Panc1 (cell line): ENCODE data around the gene INF2. TPM values are rescaled to one million over a fixed set of nuclear protein-coding genes. Genes with fewer than 3 reads are reported as not detected.

Experiments
- ATAC-seq: fragments of 200-7000 bp; cut with Tn5 transposase; 2 replicates; pipeline ENCODE4 v1.9.1; 2020; ENCODE audit warnings: mild to moderate bottlenecking, moderate library complexity
- BruUV-seq: library from RNA; stranded (reverse); fragments of 400-500 nt; replicated peaks from 2 replicates; lab custom pipeline; 2021; lab: Mats Ljungman, UMichigan
- CTCF ChIA-PET: fragments of 300-600 bp; sonication (Branson Sonifier 250); formaldehyde crosslinking; loops from one replicate; lab custom pipeline; 2022; ENCODE audit warnings: antibody characterized with exemption; lab: Charles Lee
- POLR2A ChIA-PET: fragments of 300-600 bp; sonication (Branson Sonifier 250); formaldehyde crosslinking; loops from one replicate; lab custom pipeline; 2022; ENCODE audit warnings: antibody characterized with exemption; lab: Charles Lee
- DNase-seq: peaks from one replicate; pipeline ENCODE4 v3.0.0-alpha.2; 2010; ENCODE audit warnings: low read depth, low spot score
- H3K27ac ChIP-seq: 2 replicates; pipeline ENCODE4 v1.5.1; 2011; ENCODE audit warnings: mild to moderate bottlenecking, low read length, inconsistent platforms
- H3K27me3 ChIP-seq: fragments of 200-500 bp; sonication (Bioruptor generic); 2 replicates; pipeline ENCODE4 v1.6.0; 2014; ENCODE audit warnings: low read length, inconsistent platforms; ENCODE audit not compliant: control insufficient read depth, insufficient read depth
- H3K36me3 ChIP-seq: fragments of 200-500 bp; sonication (Bioruptor generic); 2 replicates; pipeline ENCODE4 v1.5.1; 2014; ENCODE audit warnings: inconsistent platforms, mild to moderate bottlenecking, low read length, moderate library complexity; ENCODE audit not compliant: control insufficient read depth, insufficient read depth
- H3K4me1 ChIP-seq: 2 replicates; pipeline ENCODE4 v1.5.1; 2011; ENCODE audit warnings: inconsistent platforms, mild to moderate bottlenecking, low read length, moderate library complexity; ENCODE audit not compliant: control insufficient read depth, insufficient read depth
- H3K4me3 ChIP-seq, 2 experiments: 2 replicates each; pipeline ENCODE4 v1.5.1; 2011 to 2012; ENCODE audit warnings: low read depth in 2 of 2, low read length in 2 of 2, mild to moderate bottlenecking in 2 of 2, inconsistent platforms in 1 of 2, moderate library complexity in 1 of 2
- H3K9me3 ChIP-seq: fragments of 200-500 bp; sonication (Bioruptor generic); 2 replicates; pipeline ENCODE4 v1.5.1; 2014; ENCODE audit warnings: low read depth, mild to moderate bottlenecking, inconsistent platforms, low read length, moderate library complexity; ENCODE audit not compliant: control insufficient read depth, insufficient read depth
- POLR2AphosphoS5 ChIP-seq: IDR thresholded peaks from 2 replicates; pipeline ENCODE4 v1.6.1; 2012; ENCODE audit warnings: mild to moderate bottlenecking, low read depth, low read length, moderate library complexity
- REST ChIP-seq, 2 experiments: IDR thresholded peaks; 2 replicates each; pipeline ENCODE4 v1.6.1; 2011 to 2012; ENCODE audit warnings: low read depth in 2 of 2, control low read depth in 1 of 2, low read length in 1 of 2, mild to moderate bottlenecking in 1 of 2, moderate library complexity in 1 of 2; ENCODE audit not compliant: insufficient read depth in 1 of 2
- SIN3A ChIP-seq: IDR thresholded peaks from 2 replicates; pipeline ENCODE4 v1.6.1; 2012; ENCODE audit warnings: low read depth, mild to moderate bottlenecking, low read length, moderate library complexity, borderline replicate concordance; ENCODE audit not compliant: insufficient read depth
- TCF7L2 ChIP-seq: IDR thresholded peaks from 2 replicates; pipeline ENCODE4 v1.6.1; 2011; ENCODE audit warnings: mild to moderate bottlenecking, low read depth, low read length, inconsistent platforms
- in situ Hi-C: cut with HindIII; loops from 2 replicates; pipeline ENCODE4 v1.10.0; 2016; ENCODE audit warnings: low sequenced_read_pairs, low pct_unique_long_range_greater_than_20kb
- intact Hi-C: fragments of 100-400 bp; cut with micrococcal nuclease; formaldehyde crosslinking; loops from one replicate; pipeline ENCODE4 v1.10.0; 2022; ENCODE audit not compliant: unreplicated experiment
- total RNA-seq: library from RNA; stranded (reverse); gene quantifications from one replicate; pipeline ENCODE4 v1.2.1, GENCODE V29; 2021; ENCODE audit not compliant: unreplicated experiment
- TF ChIP-seq, protein P1 (sequence below): fragments of 450-650 bp; IDR thresholded peaks from 2 replicates; pipeline ENCODE4 v1.5.1; 2017; ENCODE audit warnings: mild to moderate bottlenecking

The INF2 gene
- total RNA-seq, 1 experiment from 2014 or later: 195 TPM

- in situ Hi-C loops: no loop called here
Observed at GRCh38 chr14:104734601-104734990, 45.2 kb downstream of the INF2 start.

GRCh38 chr14:104734991-104735779, 45.8 kb downstream of the INF2 start:
- no peak for ATAC-seq
- Histone ChIP-seq H3K27me3 (no peaks in the 10 kb centered on the region), H3K4me1 (no peaks in the 10 kb centered on the region), H3K27ac (no peak overlapping the region), H3K4me3 (no peak overlapping the region), H3K9me3 (no peaks in the 10 kb centered on the region), H3K36me3 (no peaks in the 10 kb centered on the region)
- no TSS peak for BruUV-seq
- DNase-seq: no peak
- ChIA-PET POLR2A (no interaction called here), CTCF (no interaction called here)
- intact Hi-C loops: no loop called here
- TF ChIP-seq REST (IDR thresholded peaks at IDR 0.05; ENCODE audit: insufficient read depth in 1 of 2, low read depth in 2 of 2, low read length in 1 of 2): no peak
- no peak for TF ChIP-seq SIN3A
- no peak for TF ChIP-seq TCF7L2
- TF ChIP-seq, protein P1, sequence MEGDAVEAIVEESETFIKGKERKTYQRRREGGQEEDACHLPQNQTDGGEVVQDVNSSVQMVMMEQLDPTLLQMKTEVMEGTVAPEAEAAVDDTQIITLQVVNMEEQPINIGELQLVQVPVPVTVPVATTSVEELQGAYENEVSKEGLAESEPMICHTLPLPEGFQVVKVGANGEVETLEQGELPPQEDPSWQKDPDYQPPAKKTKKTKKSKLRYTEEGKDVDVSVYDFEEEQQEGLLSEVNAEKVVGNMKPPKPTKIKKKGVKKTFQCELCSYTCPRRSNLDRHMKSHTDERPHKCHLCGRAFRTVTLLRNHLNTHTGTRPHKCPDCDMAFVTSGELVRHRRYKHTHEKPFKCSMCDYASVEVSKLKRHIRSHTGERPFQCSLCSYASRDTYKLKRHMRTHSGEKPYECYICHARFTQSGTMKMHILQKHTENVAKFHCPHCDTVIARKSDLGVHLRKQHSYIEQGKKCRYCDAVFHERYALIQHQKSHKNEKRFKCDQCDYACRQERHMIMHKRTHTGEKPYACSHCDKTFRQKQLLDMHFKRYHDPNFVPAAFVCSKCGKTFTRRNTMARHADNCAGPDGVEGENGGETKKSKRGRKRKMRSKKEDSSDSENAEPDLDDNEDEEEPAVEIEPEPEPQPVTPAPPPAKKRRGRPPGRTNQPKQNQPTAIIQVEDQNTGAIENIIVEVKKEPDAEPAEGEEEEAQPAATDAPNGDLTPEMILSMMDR: no peak
- TF ChIP-seq POLR2AphosphoS5: no peak
- in situ Hi-C loops: no loop called here

More at GRCh38 chr14:104734601-104734990, 45.2 kb downstream of the INF2 start:
- Histone ChIP-seq H3K27ac (no peak overlapping the region), H3K4me3 (no peak overlapping the region), H3K9me3 (no peaks in the 10 kb centered on the region), H3K27me3 (no peaks in the 10 kb centered on the region), H3K36me3 (no peaks in the 10 kb centered on the region), H3K4me1 (no peaks in the 10 kb centered on the region)
- BruUV-seq: no TSS peak
- intact Hi-C loops: no loop called here
- DNase-seq: no peak
- ATAC-seq: no peak
- CTCF ChIA-PET: no interaction called here
- TF ChIP-seq POLR2AphosphoS5: no peak
- TF ChIP-seq TCF7L2: no peak
- no peak for TF ChIP-seq SIN3A
- TF ChIP-seq REST (IDR thresholded peaks at IDR 0.05; ENCODE audit: insufficient read depth in 1 of 2, low read depth in 2 of 2, low read length in 1 of 2): no peak
- TF ChIP-seq, protein P1: no peak
- POLR2A ChIA-PET: no interaction called here
